Spleen (tissue), 7 donors: ENCODE results near the gene CNTNAP2.

Experiments used
- POLR2AphosphoS5 ChIP-seq, 3 donors: sonication (generic); formaldehyde crosslinking; IDR thresholded peaks; one replicate each; pipeline ENCODE4 v1.5.1; 2017; ENCODE audit warnings: antibody characterized with exemption in 3 of 3
- TF ChIP-seq, protein P1 (sequence below), 11 experiments: fragments of 200-600 bp in 7 of 11; fragments of 450-650 bp in 4 of 11; sonication (generic) in 4 of 11; IDR thresholded peaks in 8 of 11; conservative IDR thresholded peaks in 3 of 11; 1 replicate in 7 of 11; 2 replicates in 4 of 11; pipeline versions ENCODE4 v1.4.0 to v1.8.0; 2016 to 2021; ENCODE audit warnings: antibody characterized with exemption in 11 of 11, inconsistent platforms in 4 of 11, mild to moderate bottlenecking in 1 of 11
- donor health status: DM: no; HTN: no; CAD: no; lungs with moderate emphysema.
- donor health status: DM: no; HTN: no; CAD: no.
- donor health status: DM: no; HTN: no; CAD: no.

DNA sequence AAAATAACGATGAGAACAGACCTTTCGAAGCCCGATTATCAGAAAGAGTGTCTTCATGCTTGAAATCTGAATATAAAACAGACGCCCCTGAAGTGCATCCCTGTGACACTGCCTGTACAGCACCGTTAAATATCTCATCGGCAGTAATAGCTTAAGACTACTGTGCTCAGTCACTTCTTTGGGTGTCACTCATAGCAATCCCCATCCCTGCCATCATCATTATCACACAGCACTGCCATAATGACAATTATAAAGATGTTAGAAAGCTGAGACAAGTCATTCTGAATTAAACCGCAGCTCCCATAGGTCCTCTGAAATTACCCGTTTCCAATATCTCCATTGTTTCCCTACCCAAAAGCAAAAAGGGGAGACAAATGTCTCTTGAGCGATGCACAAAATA is 1906.2 kb downstream of the CNTNAP2 start:
- TF ChIP-seq, protein P1, sequence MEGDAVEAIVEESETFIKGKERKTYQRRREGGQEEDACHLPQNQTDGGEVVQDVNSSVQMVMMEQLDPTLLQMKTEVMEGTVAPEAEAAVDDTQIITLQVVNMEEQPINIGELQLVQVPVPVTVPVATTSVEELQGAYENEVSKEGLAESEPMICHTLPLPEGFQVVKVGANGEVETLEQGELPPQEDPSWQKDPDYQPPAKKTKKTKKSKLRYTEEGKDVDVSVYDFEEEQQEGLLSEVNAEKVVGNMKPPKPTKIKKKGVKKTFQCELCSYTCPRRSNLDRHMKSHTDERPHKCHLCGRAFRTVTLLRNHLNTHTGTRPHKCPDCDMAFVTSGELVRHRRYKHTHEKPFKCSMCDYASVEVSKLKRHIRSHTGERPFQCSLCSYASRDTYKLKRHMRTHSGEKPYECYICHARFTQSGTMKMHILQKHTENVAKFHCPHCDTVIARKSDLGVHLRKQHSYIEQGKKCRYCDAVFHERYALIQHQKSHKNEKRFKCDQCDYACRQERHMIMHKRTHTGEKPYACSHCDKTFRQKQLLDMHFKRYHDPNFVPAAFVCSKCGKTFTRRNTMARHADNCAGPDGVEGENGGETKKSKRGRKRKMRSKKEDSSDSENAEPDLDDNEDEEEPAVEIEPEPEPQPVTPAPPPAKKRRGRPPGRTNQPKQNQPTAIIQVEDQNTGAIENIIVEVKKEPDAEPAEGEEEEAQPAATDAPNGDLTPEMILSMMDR (IDR thresholded peaks at IDR 0.05 in 8 of 11, conservative IDR thresholded peaks at IDR 0.05 in 3 of 11) = no peak
- no peak for TF ChIP-seq POLR2AphosphoS5 (IDR thresholded peaks at IDR 0.05)
